GM12878 (cell line): ENCODE results near the gene SLC37A2. TPM values are rescaled to one million over a fixed set of nuclear protein-coding genes. Genes with fewer than 3 reads are reported as not detected.

Experiments used
- ATF3 ChIP-seq: IDR thresholded peaks from 2 replicates; pipeline ENCODE4 v1.6.1; 2011; ENCODE audit warnings: low read depth, mild to moderate bottlenecking, low read length, moderate library complexity, borderline replicate concordance; ENCODE audit errors: extremely low read depth
- BCL3 ChIP-seq: IDR thresholded peaks from 2 replicates; pipeline ENCODE4 v1.6.1; 2011; ENCODE audit warnings: borderline replicate concordance, low read depth, mild to moderate bottlenecking, moderate library complexity, low read length; ENCODE audit not compliant: insufficient read depth, poor library complexity, severe bottlenecking
- CHD4 ChIP-seq: fragments of 200-600 bp; sonication (generic); IDR thresholded peaks from 2 replicates; pipeline ENCODE4 v1.6.1; 2016; ENCODE audit warnings: mild to moderate bottlenecking
- EZH2 ChIP-seq: IDR thresholded peaks from 2 replicates; pipeline ENCODE4 v1.6.1; 2012; ENCODE audit warnings: low read depth, mild to moderate bottlenecking, control low read depth, inconsistent platforms, low read length, borderline replicate concordance; ENCODE audit not compliant: control insufficient read depth
- GATAD2B ChIP-seq: fragments of 450-650 bp; conservative IDR thresholded peaks from 2 replicates; pipeline ENCODE4 v1.6.1; 2017; ENCODE audit warnings: low read depth, mild to moderate bottlenecking, moderate library complexity
- HSF1 ChIP-seq: fragments of 150-350 bp; IDR thresholded peaks from 2 replicates; pipeline ENCODE4 v1.6.1; 2014; ENCODE audit warnings: mild to moderate bottlenecking, low read depth, low read length
- KLF5 ChIP-seq: fragments of 450-650 bp; IDR thresholded peaks from 2 replicates; pipeline ENCODE4 v1.6.1; 2014; ENCODE audit warnings: mild to moderate bottlenecking; ENCODE audit not compliant: partially characterized antibody
- MXI1 ChIP-seq: fragments of 150-350 bp; IDR thresholded peaks from 2 replicates; pipeline ENCODE4 v1.6.1; 2011; ENCODE audit warnings: low read depth, mild to moderate bottlenecking, inconsistent platforms, low read length, improper control_type of control experiment
- NBN ChIP-seq: fragments of 450-650 bp; IDR thresholded peaks from 2 replicates; pipeline ENCODE4 v1.6.1; 2016
- NFYB ChIP-seq: IDR thresholded peaks from 2 replicates; pipeline ENCODE4 v1.6.1; 2011; ENCODE audit warnings: low read depth, mild to moderate bottlenecking, low read length, improper control_type of control experiment, moderate library complexity; ENCODE audit not compliant: insufficient read depth
- NR2C1 ChIP-seq: fragments of 450-650 bp; IDR thresholded peaks from 2 replicates; pipeline ENCODE4 v1.6.1; 2017; ENCODE audit warnings: antibody characterized with exemption, mild to moderate bottlenecking, moderate library complexity
- RFX5 ChIP-seq: IDR thresholded peaks from 2 replicates; pipeline ENCODE4 v1.6.1; 2011; ENCODE audit warnings: low read depth, low read length, improper control_type of control experiment
- SIN3A ChIP-seq: IDR thresholded peaks from 2 replicates; pipeline ENCODE4 v1.6.1; 2012; ENCODE audit warnings: low read depth, low read length, improper control_type of control experiment
- SPI1 ChIP-seq: IDR thresholded peaks from 2 replicates; pipeline ENCODE4 v1.6.1; 2011; ENCODE audit warnings: low read depth, mild to moderate bottlenecking, low read length, moderate library complexity, borderline replicate concordance; ENCODE audit not compliant: insufficient read depth
- STAT1 ChIP-seq: fragments of 450-650 bp; conservative IDR thresholded peaks from 2 replicates; pipeline ENCODE4 v1.6.1; 2014; ENCODE audit warnings: antibody characterized with exemption, mild to moderate bottlenecking
- TCF7 ChIP-seq: IDR thresholded peaks from 2 replicates; pipeline ENCODE4 v1.6.1; 2014; ENCODE audit warnings: antibody characterized with exemption, borderline replicate concordance
- YBX1 ChIP-seq: fragments of 450-650 bp; IDR thresholded peaks from 2 replicates; pipeline ENCODE4 v1.6.1; 2016; ENCODE audit warnings: antibody characterized with exemption
- ZNF207 ChIP-seq: fragments of 450-650 bp; IDR thresholded peaks from 2 replicates; pipeline ENCODE4 v1.6.1; 2014; ENCODE audit warnings: antibody characterized with exemption, mild to moderate bottlenecking, borderline replicate concordance
- ZNF384 ChIP-seq: IDR thresholded peaks from 2 replicates; pipeline ENCODE4 v1.6.1; 2012; ENCODE audit warnings: low read depth, mild to moderate bottlenecking, low read length, improper control_type of control experiment, borderline replicate concordance
- polyA plus RNA-seq, 11 experiments: library from polyadenylated mRNA; depleted of rRNA in 4 of 11; unstranded in 6 of 11; stranded (reverse) in 5 of 11; fragments of >200 nt; fragmentation: Nextera tagmentation in 4 of 11; fragmentation: Illumina TruSeq in 1 of 11; extraction: Ambion mirVana in 4 of 11; extraction: Trizol in 1 of 11; gene quantifications; 1 replicate in 1 of 11; 2 replicates in 10 of 11; pipeline versions ENCODE4 v1.2.1 to v1.2.3, GENCODE V29; 2011 to 2016; ENCODE audit warnings: inconsistent platforms in 2 of 11, missing spikeins in 2 of 11, low read depth in 1 of 11
- total RNA-seq, 4 experiments: library from RNA; depleted of rRNA in 3 of 4; stranded (reverse); fragments of >200 nt in 3 of 4; fragmentation: Illumina TruSeq in 1 of 4; extraction: Trizol in 1 of 4; gene quantifications; 2 replicates each; pipeline versions ENCODE4 v1.2.1 to v1.2.3, GENCODE V29; 2013 to 2021
- TF ChIP-seq, protein P1 (sequence below): fragments of 450-650 bp; IDR thresholded peaks from 2 replicates; pipeline ENCODE4 v1.6.1; 2017; ENCODE audit warnings: mild to moderate bottlenecking, moderate library complexity
- TF ChIP-seq, protein P2 (sequence below): fragments of 450-650 bp; IDR thresholded peaks from 2 replicates; pipeline ENCODE4 v1.6.1; 2016; ENCODE audit warnings: mild to moderate bottlenecking

Gene SLC37A2
- total and polyA plus RNA-seq, 10 of the 15 experiments (the other 5 are each of a cell fraction or from before 2014, with no cell fraction given), result 0.26 to 9.8 (median 2.0) TPM

GRCh38 chr11:125072218-125072960 is 9.3 kb downstream of the SLC37A2 start (continued):
- TF ChIP-seq HSF1, result no peak
- no peak for TF ChIP-seq EZH2
- TF ChIP-seq CHD4, result no peak
- TF ChIP-seq YBX1, result no peak
- no peak; the same call in 1 of the 2 replicates for TF ChIP-seq ZNF207
- TF ChIP-seq, protein P1, sequence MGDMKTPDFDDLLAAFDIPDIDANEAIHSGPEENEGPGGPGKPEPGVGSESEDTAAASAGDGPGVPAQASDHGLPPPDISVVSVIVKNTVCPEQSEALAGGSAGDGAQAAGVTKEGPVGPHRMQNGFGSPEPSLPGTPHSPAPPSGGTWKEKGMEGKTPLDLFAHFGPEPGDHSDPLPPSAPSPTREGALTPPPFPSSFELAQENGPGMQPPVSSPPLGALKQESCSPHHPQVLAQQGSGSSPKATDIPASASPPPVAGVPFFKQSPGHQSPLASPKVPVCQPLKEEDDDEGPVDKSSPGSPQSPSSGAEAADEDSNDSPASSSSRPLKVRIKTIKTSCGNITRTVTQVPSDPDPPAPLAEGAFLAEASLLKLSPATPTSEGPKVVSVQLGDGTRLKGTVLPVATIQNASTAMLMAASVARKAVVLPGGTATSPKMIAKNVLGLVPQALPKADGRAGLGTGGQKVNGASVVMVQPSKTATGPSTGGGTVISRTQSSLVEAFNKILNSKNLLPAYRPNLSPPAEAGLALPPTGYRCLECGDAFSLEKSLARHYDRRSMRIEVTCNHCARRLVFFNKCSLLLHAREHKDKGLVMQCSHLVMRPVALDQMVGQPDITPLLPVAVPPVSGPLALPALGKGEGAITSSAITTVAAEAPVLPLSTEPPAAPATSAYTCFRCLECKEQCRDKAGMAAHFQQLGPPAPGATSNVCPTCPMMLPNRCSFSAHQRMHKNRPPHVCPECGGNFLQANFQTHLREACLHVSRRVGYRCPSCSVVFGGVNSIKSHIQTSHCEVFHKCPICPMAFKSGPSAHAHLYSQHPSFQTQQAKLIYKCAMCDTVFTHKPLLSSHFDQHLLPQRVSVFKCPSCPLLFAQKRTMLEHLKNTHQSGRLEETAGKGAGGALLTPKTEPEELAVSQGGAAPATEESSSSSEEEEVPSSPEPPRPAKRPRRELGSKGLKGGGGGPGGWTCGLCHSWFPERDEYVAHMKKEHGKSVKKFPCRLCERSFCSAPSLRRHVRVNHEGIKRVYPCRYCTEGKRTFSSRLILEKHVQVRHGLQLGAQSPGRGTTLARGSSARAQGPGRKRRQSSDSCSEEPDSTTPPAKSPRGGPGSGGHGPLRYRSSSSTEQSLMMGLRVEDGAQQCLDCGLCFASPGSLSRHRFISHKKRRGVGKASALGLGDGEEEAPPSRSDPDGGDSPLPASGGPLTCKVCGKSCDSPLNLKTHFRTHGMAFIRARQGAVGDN, result peak; percentile 100
- peak; percentile 96 for TF ChIP-seq NBN
- TF ChIP-seq KLF5, result peak; percentile 76
- TF ChIP-seq SPI1, result peak; percentile 100
- TF ChIP-seq STAT1, result peak; percentile 33; the same call in 1 of the 2 replicates
- TF ChIP-seq GATAD2B, result peak; percentile 97
- no peak for TF ChIP-seq TCF7
- TF ChIP-seq ATF3, result no peak
- 0 out of 2 replicates have a peak, but pooled peaks have one; percentile 12 for TF ChIP-seq RFX5
- TF ChIP-seq SIN3A, result no peak
- no peak for TF ChIP-seq MXI1
- no peak for TF ChIP-seq NR2C1
- TF ChIP-seq ZNF384, result no peak
- TF ChIP-seq, protein P2, sequence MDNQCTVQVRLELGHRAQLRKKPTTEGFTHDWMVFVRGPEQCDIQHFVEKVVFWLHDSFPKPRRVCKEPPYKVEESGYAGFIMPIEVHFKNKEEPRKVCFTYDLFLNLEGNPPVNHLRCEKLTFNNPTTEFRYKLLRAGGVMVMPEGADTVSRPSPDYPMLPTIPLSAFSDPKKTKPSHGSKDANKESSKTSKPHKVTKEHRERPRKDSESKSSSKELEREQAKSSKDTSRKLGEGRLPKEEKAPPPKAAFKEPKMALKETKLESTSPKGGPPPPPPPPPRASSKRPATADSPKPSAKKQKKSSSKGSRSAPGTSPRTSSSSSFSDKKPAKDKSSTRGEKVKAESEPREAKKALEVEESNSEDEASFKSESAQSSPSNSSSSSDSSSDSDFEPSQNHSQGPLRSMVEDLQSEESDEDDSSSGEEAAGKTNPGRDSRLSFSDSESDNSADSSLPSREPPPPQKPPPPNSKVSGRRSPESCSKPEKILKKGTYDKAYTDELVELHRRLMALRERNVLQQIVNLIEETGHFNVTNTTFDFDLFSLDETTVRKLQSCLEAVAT, result peak; percentile 49; the same call in 1 of the 2 replicates
- no peak for TF ChIP-seq NFYB
- TF ChIP-seq BCL3, result peak; percentile 47
